HepG2 (cell line): ENCODE results near the gene ZFYVE28. TPM values are rescaled to one million over a fixed set of nuclear protein-coding genes. Genes with fewer than 3 reads are reported as not detected.

ENCODE experiments used
- ATAC-seq: fragments of 200-7000 bp; cut with Tn5 transposase; 3 replicates; pipeline ENCODE4 v1.9.1; 2020; ENCODE audit warnings: mild to moderate bottlenecking, moderate library complexity
- BruUV-seq: library from RNA; stranded (reverse); fragments of 400-500 nt; replicated peaks from 2 replicates; lab custom pipeline; 2021; lab: Mats Ljungman, UMichigan
- CTCF ChIA-PET: fragments of 300-600 bp; formaldehyde crosslinking; extraction: SDS; loops from one replicate; lab custom pipeline; 2021; ENCODE audit warnings: low total read pairs, inconsistent platforms, low intra/inter-chr PET ratio; lab: Yijun Ruan, JAX
- POLR2A ChIA-PET: fragments of 350-600 bp; sonication (Branson Sonifier 250); formaldehyde crosslinking; loops from one replicate; lab custom pipeline; 2020; ENCODE audit warnings: antibody characterized with exemption, inconsistent platforms; lab: Yijun Ruan, JAX
- DNase-seq: peaks from one replicate; pipeline ENCODE4 v3.0.0-alpha.2; 2015; ENCODE audit warnings: low spot score
- FAIRE-seq: peaks from 3 replicates; lab custom pipeline; 2011; peaks lifted over from hg19 to GRCh38; lab: Jason Lieb, UNC
- H2AFZ ChIP-seq: one replicate; pipeline ENCODE4 v1.6.1; 2011; ENCODE audit warnings: low read length, inconsistent platforms
- H3K27ac ChIP-seq: fragments of 300-600 bp; 3 replicates; pipeline ENCODE4 v1.8.0; 2011; ENCODE audit warnings: mixed run types, mild to moderate bottlenecking, mixed read lengths, low read length, inconsistent platforms; ENCODE audit not compliant: insufficient read depth; ENCODE audit errors: extremely low read length
- H3K27me3 ChIP-seq, 2 experiments: fragments of 200-600 bp in 1 of 2; 2 replicates in 1 of 2; 3 replicates in 1 of 2; pipeline versions ENCODE4 v1.6.0 to v1.8.0; 2011; ENCODE audit warnings: low read length in 2 of 2, mild to moderate bottlenecking in 2 of 2, moderate library complexity in 2 of 2, inconsistent platforms in 1 of 2; ENCODE audit not compliant: insufficient read depth in 2 of 2, control insufficient read depth in 1 of 2
- H3K36me3 ChIP-seq, 2 experiments: fragments of 200-600 bp in 1 of 2; replicated peaks in 1 of 2; 2 replicates in 1 of 2; 3 replicates in 1 of 2; pipeline versions ENCODE4 v1.5.1 to v1.8.0; 2011; ENCODE audit warnings: low read length in 2 of 2, inconsistent platforms in 1 of 2; ENCODE audit not compliant: insufficient read depth in 2 of 2, control insufficient read depth in 1 of 2
- H3K4me1 ChIP-seq: 2 replicates; pipeline ENCODE4 v1.5.1; 2012; ENCODE audit warnings: low read length, inconsistent platforms; ENCODE audit not compliant: insufficient read depth
- H3K4me2 ChIP-seq: 2 replicates; pipeline ENCODE4 v1.6.0; 2011; ENCODE audit warnings: low read depth, low read length, inconsistent platforms
- H3K4me3 ChIP-seq, 3 experiments: fragments of 200-600 bp in 1 of 3; sonication (generic), shearing (Covaris generic) in 1 of 3; replicated peaks in 1 of 3; 2 replicates each; pipeline ENCODE4 v1.5.1; 2011 to 2016; ENCODE audit warnings: low read length in 3 of 3, inconsistent platforms in 2 of 3, low read depth in 2 of 3, mild to moderate bottlenecking in 2 of 3, control low read depth in 1 of 3, mixed read lengths in 1 of 3; ENCODE audit not compliant: insufficient read depth in 1 of 3
- H3K79me2 ChIP-seq: one replicate; pipeline ENCODE4 v1.6.1; 2011; ENCODE audit warnings: low read length, inconsistent platforms; ENCODE audit not compliant: insufficient read depth
- H3K9ac ChIP-seq: 2 replicates; pipeline ENCODE4 v1.6.0; 2011; ENCODE audit warnings: mild to moderate bottlenecking, low read depth, low read length, inconsistent platforms; ENCODE audit not compliant: insufficient read depth
- H3K9me3 ChIP-seq: 2 replicates; pipeline ENCODE4 v1.5.1; 2012; ENCODE audit warnings: mild to moderate bottlenecking, low read length
- H4K20me1 ChIP-seq: 2 replicates; pipeline ENCODE4 v1.6.0; 2011; ENCODE audit warnings: inconsistent platforms, mild to moderate bottlenecking, low read length, moderate library complexity; ENCODE audit not compliant: insufficient read depth
- HINFP ChIP-seq: sonication (generic); formaldehyde crosslinking; IDR thresholded peaks from 2 replicates; pipeline ENCODE4 v1.4.0; 2020; ENCODE audit warnings: low read depth, mild to moderate bottlenecking, missing genetic modification reagents
- HNRNPLL ChIP-seq: fragments of 200-400 bp; formaldehyde crosslinking; IDR thresholded peaks from 2 replicates; pipeline ENCODE4 v1.6.1; 2017; ENCODE audit warnings: mild to moderate bottlenecking, low read depth, low read length; ENCODE audit not compliant: poor library complexity, severe bottlenecking
- HOXA3 ChIP-seq: sonication (generic); formaldehyde crosslinking; IDR thresholded peaks from 2 replicates; pipeline ENCODE4 v1.5.0; 2020; ENCODE audit warnings: missing genetic modification reagents
- IRF9 ChIP-seq: sonication (generic); formaldehyde crosslinking; IDR thresholded peaks from 2 replicates; pipeline ENCODE4 v1.8.0; 2022; ENCODE audit warnings: missing genetic modification reagents, mild to moderate bottlenecking, borderline replicate concordance
- KLF9 ChIP-seq: IDR thresholded peaks from 2 replicates; pipeline ENCODE4 v1.6.1; 2016; ENCODE audit warnings: low read depth
- MLX ChIP-seq: IDR thresholded peaks from 2 replicates; pipeline ENCODE4 v1.6.1; 2016
- SIX4 ChIP-seq: sonication (generic); formaldehyde crosslinking; IDR thresholded peaks from 2 replicates; pipeline ENCODE4 v1.4.0; 2020; ENCODE audit warnings: missing genetic modification reagents
- TBL1XR1 ChIP-seq: fragments of 150-350 bp; IDR thresholded peaks from 2 replicates; pipeline ENCODE4 v1.6.1; 2014; ENCODE audit warnings: borderline replicate concordance, low read length; ENCODE audit not compliant: partially characterized antibody
- THAP11 ChIP-seq: IDR thresholded peaks from 2 replicates; pipeline ENCODE4 v1.6.1; 2016; ENCODE audit warnings: missing biosample characterization, missing genetic modification reagents
- ZNF343 ChIP-seq: sonication (generic); formaldehyde crosslinking; IDR thresholded peaks from 2 replicates; pipeline ENCODE4 v1.4.0; 2020; ENCODE audit warnings: mild to moderate bottlenecking, missing genetic modification reagents
- WGBS: methylation state at CpG from one replicate; pipeline ENCODE4 v1.1.6; 2017; ENCODE audit warnings: low lambda C conversion rate; 5-methylcytosine and 5-hydroxymethylcytosine counted together
- in situ Hi-C: cut with HindIII; loops from 2 replicates; pipeline ENCODE4 v1.10.0; 2017; ENCODE audit warnings: low pct_unique_long_range_greater_than_20kb; ENCODE audit not compliant: extremely low pct_ligation_motif_present
- intact Hi-C: fragments of 100-400 bp; cut with micrococcal nuclease; formaldehyde crosslinking; loops from one replicate; pipeline ENCODE4 v1.10.0; 2022; ENCODE audit not compliant: unreplicated experiment
- polyA plus RNA-seq, 8 experiments: library from polyadenylated mRNA; depleted of rRNA in 3 of 8; stranded (reverse) in 7 of 8; unstranded in 1 of 8; fragments of >200 nt; fragmentation: Illumina TruSeq in 4 of 8; extraction: Trizol in 4 of 8; gene quantifications; 2 replicates each; pipeline versions ENCODE4 v1.2.1 to v1.2.3, GENCODE V29; 2011 to 2016; ENCODE audit warnings: low read depth in 4 of 8, missing spikeins in 1 of 8, mixed read lengths in 1 of 8; ENCODE audit not compliant: insufficient read depth in 1 of 8
- total RNA-seq, 5 experiments: library from RNA; depleted of rRNA; stranded (reverse); fragments of >200 nt; fragmentation: Illumina TruSeq; extraction: Trizol; gene quantifications; 2 replicates each; pipeline ENCODE4 v1.2.3, GENCODE V29; 2016; ENCODE audit warnings: low read depth in 1 of 5
- TF ChIP-seq, protein P1 (sequence below): sonication (generic); formaldehyde crosslinking; IDR thresholded peaks from 2 replicates; pipeline ENCODE4 v1.9.0; 2021; ENCODE audit warnings: missing genetic modification reagents, mild to moderate bottlenecking, borderline replicate concordance

Gene ZFYVE28
- total and polyA plus RNA-seq, 2 of the 13 experiments (the other 11 are each of a cell fraction or from before 2014, with no cell fraction given): 0.12 to 0.22 TPM

- H3K9ac ChIP-seq: no peak overlapping the region
- in situ Hi-C loops: no loop called here
Measured at GRCh38 chr4:2411786-2412510, 6.5 kb downstream of the ZFYVE28 start.

More at GRCh38 chr4:2411786-2412510, 6.5 kb downstream of the ZFYVE28 start:
- Histone ChIP-seq H3K79me2 (no peaks in the 10 kb centered on the region), H2AFZ (no peak overlapping the region), H3K27me3 (peaks cover 10 to 56% of the 10 kb centered on the region in 2 experiments), H3K36me3 (no peaks in the 10 kb centered on the region), H3K4me1 (peaks cover 38% of the 10 kb centered on the region), H3K4me2 (no peak overlapping the region), H4K20me1 (no peaks in the 10 kb centered on the region)
- WGBS: 57% methylated on average over 11 of the region's 14 CpGs
- DNase-seq: no peak
- no peak for FAIRE-seq
- CTCF ChIA-PET: no interaction called here
- intact Hi-C loops: no loop called here
- TF ChIP-seq ZNF343 (CRISPR knock-in tag) (no peak), TBL1XR1 (no peak), SIX4 (CRISPR knock-in tag) (no peak), KLF9 (no peak), THAP11 (CRISPR knock-in tag) (no peak), MLX (no peak), HNRNPLL (no peak), IRF9 (CRISPR knock-in tag) (no peak), HINFP (no peak), HOXA3 (CRISPR knock-in tag) (no peak)
- TF ChIP-seq, protein P1, sequence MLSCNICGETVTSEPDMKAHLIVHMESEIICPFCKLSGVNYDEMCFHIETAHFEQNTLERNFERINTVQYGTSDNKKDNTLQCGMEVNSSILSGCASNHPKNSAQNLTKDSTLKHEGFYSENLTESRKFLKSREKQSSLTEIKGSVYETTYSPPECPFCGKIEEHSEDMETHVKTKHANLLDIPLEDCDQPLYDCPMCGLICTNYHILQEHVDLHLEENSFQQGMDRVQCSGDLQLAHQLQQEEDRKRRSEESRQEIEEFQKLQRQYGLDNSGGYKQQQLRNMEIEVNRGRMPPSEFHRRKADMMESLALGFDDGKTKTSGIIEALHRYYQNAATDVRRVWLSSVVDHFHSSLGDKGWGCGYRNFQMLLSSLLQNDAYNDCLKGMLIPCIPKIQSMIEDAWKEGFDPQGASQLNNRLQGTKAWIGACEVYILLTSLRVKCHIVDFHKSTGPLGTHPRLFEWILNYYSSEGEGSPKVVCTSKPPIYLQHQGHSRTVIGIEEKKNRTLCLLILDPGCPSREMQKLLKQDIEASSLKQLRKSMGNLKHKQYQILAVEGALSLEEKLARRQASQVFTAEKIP (CRISPR knock-in tag): no peak
- TF ChIP-seq, all 625 proteins: peak for 0
- no peaks in the 10 kb centered on the region for H3K9me3 ChIP-seq
- no peak for ATAC-seq
- POLR2A ChIA-PET: no interaction called here
- no TSS peak for BruUV-seq
- no peak overlapping the region for H3K27ac ChIP-seq
- H3K4me3 ChIP-seq: no peak overlapping the region
